GM10847 (cell line): ENCODE measurements around the gene GLP2R.

Source experiments
- POLR2A ChIP-seq: IDR thresholded peaks from 2 replicates; pipeline ENCODE4 v1.6.1; 2011; ENCODE audit not compliant: insufficient read length; ENCODE audit errors: extremely low read depth

Gene GLP2R

GRCh38 chr17:9830711-9831110, 5.0 kb downstream of the GLP2R start:
- no peak for TF ChIP-seq POLR2A

- TF ChIP-seq POLR2A, result no peak
Observed at GRCh38 chr17:9833922-9834321, 8.2 kb downstream of the GLP2R start.

DNA sequence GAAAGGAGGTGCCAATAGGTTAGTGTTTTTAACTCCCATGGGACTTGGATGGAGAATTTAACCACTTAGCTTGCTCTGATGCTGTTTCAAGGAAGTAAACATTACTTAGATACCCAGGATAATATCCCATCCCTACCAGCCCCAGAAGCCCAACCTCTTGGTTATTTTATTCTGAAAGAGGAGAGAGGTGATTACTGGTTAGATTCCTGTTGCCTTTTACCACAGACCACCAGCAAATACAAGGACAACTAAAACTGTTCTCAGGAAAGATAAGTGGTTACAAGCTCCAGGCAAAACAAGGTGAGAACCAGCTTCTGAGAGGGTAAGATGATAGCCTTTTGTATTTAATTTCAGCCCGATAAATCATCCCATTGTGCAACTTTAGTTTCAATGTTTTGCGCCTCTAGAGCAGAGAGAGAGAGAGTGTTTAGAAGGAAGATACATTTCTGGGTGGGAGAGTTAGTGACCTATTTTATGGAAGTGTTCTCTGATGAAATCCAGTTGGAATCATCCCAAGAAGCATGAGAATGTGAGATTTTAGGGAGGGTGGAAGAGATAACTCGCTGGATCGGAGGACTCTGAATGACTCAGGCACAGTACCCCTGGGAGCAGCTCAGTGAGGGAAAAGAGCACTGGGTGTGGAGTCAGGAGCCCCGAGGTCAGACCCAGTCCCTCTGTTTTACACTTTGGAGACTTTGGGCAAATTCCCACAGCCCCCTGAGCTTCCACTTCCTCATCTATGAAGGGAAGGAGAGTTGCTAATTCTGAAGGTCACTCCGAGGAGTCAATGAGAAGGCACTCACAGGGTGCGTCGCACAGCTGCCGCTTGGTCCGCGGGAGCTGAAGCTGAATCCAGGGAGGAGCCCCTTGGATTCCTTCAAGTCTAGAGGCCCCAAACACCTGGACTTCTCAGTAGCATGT, 12.1 kb downstream of the GLP2R start:
- no peak for TF ChIP-seq POLR2A

DNA sequence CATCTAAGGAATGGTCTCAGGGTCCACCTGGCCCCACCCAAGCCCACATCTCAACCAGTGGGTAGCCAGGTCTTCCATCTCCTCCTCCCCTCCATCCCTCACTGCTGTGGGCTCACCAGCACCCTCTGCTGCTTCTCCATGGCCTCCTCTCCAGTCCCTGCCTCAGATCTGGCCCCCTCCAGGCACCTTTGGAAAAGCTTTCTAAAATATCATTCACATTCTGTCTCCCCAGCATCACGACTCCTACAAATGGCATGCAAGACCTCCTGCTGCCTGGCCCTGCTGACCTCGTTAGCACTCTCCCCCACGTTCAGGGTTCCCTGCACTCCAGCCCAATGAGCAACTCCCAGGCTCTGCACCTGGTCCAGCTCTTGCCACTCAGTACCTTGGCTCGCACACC, 13.7 kb downstream of the GLP2R start:
- no peak for TF ChIP-seq POLR2A

DNA sequence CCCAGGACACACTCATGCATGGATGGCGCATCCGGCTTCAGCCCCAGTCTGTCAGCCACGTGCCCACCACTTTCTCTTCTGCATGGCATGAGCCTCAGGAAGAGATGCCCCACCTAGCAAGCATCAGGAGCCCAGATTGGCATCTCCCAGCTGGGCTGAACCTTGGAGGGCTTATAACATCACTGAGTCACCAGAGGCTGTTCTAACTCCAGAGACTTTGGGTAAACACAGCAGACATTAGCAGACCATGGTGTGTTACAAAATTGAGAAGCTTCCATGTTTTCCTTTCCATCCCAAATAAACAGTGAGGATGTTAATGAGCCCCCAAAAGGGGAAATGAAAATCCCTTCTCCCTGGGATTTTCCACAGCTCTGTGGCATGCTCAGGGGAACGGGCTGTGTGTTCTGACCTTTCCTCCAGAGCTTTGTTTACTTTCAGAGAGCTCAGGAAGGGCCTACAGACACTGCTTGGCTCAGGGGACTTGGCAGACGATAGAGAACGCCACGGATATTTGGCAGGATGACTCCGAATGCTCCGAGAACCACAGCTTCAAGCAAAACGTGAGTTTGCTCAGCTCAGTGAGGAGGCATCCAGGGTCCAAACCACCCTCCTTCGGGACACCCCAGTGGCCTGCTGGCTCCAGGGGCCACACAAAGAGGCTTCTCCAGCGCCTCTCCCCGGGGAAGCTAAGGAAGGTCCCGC, 16.5 kb downstream of the GLP2R start:
- no peak for TF ChIP-seq POLR2A

GRCh38 chr17:9843152-9844010, 17.7 kb downstream of the GLP2R start:
- TF ChIP-seq POLR2A, result no peak

- TF ChIP-seq POLR2A, result no peak
Observed at GRCh38 chr17:9844153-9844552, 18.4 kb downstream of the GLP2R start.

GRCh38 chr17:9845306-9845705, 19.6 kb downstream of the GLP2R start:
- TF ChIP-seq POLR2A, result no peak

GRCh38 chr17:9850151-9850550, 24.4 kb downstream of the GLP2R start:
- TF ChIP-seq POLR2A, result no peak

DNA sequence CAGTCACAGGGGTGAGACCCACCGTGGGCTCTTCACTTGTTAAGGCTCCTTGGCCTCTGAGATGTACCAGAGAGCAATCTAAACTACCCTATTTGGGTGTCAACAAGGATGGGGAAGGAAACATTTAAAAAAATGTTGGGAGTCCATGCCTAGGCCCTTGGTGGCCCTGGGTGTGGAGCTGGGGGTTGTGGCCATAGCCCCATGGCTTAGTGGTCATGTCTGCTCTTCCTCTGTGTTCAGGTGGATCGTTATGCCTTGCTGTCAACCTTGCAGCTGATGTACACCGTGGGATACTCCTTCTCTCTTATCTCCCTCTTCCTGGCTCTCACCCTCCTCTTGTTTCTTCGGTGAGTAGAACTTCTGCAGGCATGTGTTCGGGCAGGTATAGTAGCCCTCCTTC, 28.5 kb downstream of the GLP2R start:
- TF ChIP-seq POLR2A, result no peak

GRCh38 chr17:9855036-9855435, 29.3 kb downstream of the GLP2R start:
- TF ChIP-seq POLR2A, result no peak

DNA sequence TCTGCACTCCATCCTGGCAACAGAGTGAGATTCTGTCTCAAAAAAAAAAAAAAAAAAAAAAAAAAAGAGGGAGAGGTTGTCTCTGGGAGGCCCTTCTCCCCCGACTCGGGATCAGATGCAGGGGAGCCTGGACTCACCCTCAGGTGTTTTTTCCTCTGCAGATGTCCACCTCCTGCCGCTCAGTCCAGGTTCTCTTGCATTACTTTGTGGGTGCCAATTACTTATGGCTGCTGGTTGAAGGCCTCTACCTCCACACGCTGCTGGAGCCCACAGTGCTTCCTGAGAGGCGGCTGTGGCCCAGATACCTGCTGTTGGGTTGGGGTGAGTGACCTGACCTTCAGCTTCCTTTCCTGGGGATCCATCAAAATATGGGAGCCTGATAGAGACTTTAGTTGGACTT, 34.1 kb downstream of the GLP2R start:
- TF ChIP-seq POLR2A, result no peak

DNA sequence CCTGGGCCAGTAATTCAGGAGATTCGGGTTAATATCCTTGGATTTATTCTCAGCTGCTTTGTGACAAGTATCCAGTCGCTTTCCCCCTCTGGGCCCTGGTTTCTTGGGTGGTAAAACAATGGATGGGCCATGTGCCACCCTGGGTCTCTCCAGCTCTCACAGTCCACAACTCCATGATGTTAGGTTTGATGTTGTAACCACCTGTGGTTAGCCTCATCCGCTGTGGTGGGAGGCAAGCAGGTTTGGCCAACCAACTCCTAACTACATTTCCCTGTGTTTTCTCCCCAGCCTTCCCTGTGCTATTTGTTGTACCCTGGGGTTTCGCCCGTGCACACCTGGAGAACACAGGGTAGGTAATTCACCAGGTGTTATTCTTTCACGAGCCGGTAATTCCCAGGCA, 35.1 kb downstream of the GLP2R start:
- TF ChIP-seq POLR2A, result no peak

- TF ChIP-seq POLR2A, result no peak
Observed at GRCh38 chr17:9862220-9862619, 36.5 kb downstream of the GLP2R start.

- no peak for TF ChIP-seq POLR2A
Observed at GRCh38 chr17:9862949-9863348, 37.2 kb downstream of the GLP2R start.
